Activated B cell treated with CpG ODN at 0.5 μM for 24 hours (primary cell): ENCODE results near the gene NXN. TPM values are rescaled to one million over a fixed set of nuclear protein-coding genes. Genes with fewer than 3 reads are reported as not detected.
A peak's percentile ranks its signal among the peaks of the same experiment; 100 is the strongest.
"Not testable (repeated sequence)": the region's sequence is repeated elsewhere in the genome, so short reads cannot be mapped to it uniquely, and the experiment has no call there.

Experiments
- ATAC-seq: fragments of 200-7000 bp; cut with Tn5 transposase; one replicate; pipeline ENCODE4 v1.10.0; 2021; ENCODE audit warnings: low read depth, mild to moderate bottlenecking, moderate library complexity
- CTCF ChIA-PET: fragments of 350-600 bp; sonication (Branson Sonifier 250); formaldehyde crosslinking; loops from one replicate; lab custom pipeline; 2021; ENCODE audit warnings: antibody characterized with exemption; lab: Charles Lee
- POLR2A ChIA-PET: fragments of 350-600 bp; sonication (Branson Sonifier 250); formaldehyde crosslinking; loops from one replicate; lab custom pipeline; 2021; ENCODE audit warnings: antibody characterized with exemption; lab: Charles Lee
- DNase-seq: peaks from one replicate; pipeline ENCODE4 v3.0.0; 2022
- H3K27ac Mint-ChIP-seq: one replicate; pipeline ENCODE4 v1.8.0; 2020; ENCODE audit warnings: mixed read lengths
- H3K27me3 Mint-ChIP-seq: one replicate; pipeline ENCODE4 v1.8.0; 2021; ENCODE audit warnings: mixed read lengths
- H3K36me3 Mint-ChIP-seq: one replicate; pipeline ENCODE4 v1.8.0; 2021; ENCODE audit warnings: low read depth, mixed read lengths
- H3K4me1 Mint-ChIP-seq: one replicate; pipeline ENCODE4 v1.8.0; 2021; ENCODE audit warnings: mixed read lengths
- H3K4me3 Mint-ChIP-seq: one replicate; pipeline ENCODE4 v1.8.0; 2020; ENCODE audit warnings: mild to moderate bottlenecking, mixed read lengths
- H3K9me3 Mint-ChIP-seq: one replicate; pipeline ENCODE4 v1.8.0; 2020; ENCODE audit warnings: mixed read lengths
- intact Hi-C: fragments of 100-400 bp; cut with micrococcal nuclease; formaldehyde crosslinking; loops from one replicate; pipeline ENCODE4 v1.15.1; 2024
- total RNA-seq: library from RNA; stranded (reverse); gene quantifications from 2 replicates; pipeline ENCODE4 v1.2.3, GENCODE V29; 2022
- TF ChIP-seq, protein P1 (sequence below): fragments of 200-600 bp; IDR thresholded peaks from one replicate; pipeline ENCODE4 v1.8.0; 2022; ENCODE audit warnings: antibody characterized with exemption, mild to moderate bottlenecking

The NXN gene
- total RNA-seq, 1 donor from 2014 or later = 0.22 TPM

DNA sequence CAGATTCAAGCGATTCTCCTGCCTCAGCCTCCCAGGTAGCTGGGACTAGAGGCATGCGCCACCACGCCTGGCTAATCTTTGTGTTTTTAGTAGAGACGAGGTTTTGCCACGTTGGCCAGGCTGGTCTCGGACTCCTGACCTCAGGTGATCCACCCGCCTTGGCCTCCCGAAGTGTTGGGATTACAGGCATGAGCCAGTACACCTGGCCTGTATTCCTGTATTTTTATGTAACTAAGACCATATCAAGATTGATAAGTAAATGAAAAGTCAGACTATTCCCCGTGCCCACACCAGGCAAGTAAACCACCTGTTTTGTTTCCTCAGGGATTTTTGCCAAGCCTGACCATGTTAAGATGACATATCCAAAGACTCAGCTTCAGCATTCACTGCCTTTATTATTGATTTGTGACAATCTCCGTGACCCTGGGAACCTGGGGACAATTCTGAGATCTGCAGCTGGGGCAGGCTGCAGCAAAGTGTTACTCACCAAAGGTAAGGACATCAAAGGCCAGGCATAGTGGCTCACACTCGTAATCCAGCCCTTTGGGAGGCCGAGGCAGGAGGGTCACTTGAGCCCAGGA is 191.8 kb downstream of the NXN start:
- no peak overlapping the region for H3K27ac Mint-ChIP-seq
- CTCF ChIA-PET = no interaction called here
- TF ChIP-seq, protein P1, sequence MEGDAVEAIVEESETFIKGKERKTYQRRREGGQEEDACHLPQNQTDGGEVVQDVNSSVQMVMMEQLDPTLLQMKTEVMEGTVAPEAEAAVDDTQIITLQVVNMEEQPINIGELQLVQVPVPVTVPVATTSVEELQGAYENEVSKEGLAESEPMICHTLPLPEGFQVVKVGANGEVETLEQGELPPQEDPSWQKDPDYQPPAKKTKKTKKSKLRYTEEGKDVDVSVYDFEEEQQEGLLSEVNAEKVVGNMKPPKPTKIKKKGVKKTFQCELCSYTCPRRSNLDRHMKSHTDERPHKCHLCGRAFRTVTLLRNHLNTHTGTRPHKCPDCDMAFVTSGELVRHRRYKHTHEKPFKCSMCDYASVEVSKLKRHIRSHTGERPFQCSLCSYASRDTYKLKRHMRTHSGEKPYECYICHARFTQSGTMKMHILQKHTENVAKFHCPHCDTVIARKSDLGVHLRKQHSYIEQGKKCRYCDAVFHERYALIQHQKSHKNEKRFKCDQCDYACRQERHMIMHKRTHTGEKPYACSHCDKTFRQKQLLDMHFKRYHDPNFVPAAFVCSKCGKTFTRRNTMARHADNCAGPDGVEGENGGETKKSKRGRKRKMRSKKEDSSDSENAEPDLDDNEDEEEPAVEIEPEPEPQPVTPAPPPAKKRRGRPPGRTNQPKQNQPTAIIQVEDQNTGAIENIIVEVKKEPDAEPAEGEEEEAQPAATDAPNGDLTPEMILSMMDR = no peak
- no peak overlapping the region for H3K4me3 Mint-ChIP-seq
- H3K36me3 Mint-ChIP-seq = peaks cover 61% of the 10 kb centered on the region
- H3K4me1 Mint-ChIP-seq = peaks cover 20% of the 10 kb centered on the region
- POLR2A ChIA-PET = no interaction called here
- no peaks in the 10 kb centered on the region for H3K9me3 Mint-ChIP-seq
- DNase-seq = no peak
- no peak for ATAC-seq
- H3K27me3 Mint-ChIP-seq = no peaks in the 10 kb centered on the region
- intact Hi-C loops = loop anchor here (10.0 kb wide), 1 partner anchor 573 kb away; no protein-coding TSS in a partner anchor

DNA sequence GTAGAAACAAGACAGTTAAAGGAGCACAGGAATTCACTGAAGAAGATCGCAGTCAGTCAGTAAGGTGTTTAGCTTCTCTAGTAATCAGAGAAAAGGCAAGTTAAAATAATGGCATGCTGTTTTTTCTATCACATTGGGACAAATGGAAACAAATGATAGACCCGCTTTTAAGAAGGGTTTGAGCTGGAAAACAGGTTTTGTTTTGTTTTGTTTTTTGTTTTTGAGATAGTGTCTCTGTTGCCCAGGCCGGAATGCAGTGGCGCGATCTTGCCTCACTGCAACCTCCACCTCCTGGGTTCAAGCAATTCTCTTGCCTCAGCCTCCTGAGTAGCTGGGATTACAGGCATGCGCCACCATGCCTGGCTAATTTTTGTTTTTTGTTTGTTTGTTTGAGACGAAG is 193.7 kb downstream of the NXN start:
- CTCF ChIA-PET, H3K27ac Mint-ChIP-seq, DNase-seq, POLR2A ChIA-PET, H3K9me3 Mint-ChIP-seq, ATAC-seq, H3K27me3 Mint-ChIP-seq, H3K4me3 Mint-ChIP-seq: not testable (repeated sequence)
- intact Hi-C loops = loop anchor here (10.0 kb wide), 1 partner anchor 571 kb away; no protein-coding TSS in a partner anchor
- H3K4me1 Mint-ChIP-seq = peaks cover 34% of the 10 kb centered on the region
- H3K36me3 Mint-ChIP-seq = peaks cover 50% of the 10 kb centered on the region

DNA sequence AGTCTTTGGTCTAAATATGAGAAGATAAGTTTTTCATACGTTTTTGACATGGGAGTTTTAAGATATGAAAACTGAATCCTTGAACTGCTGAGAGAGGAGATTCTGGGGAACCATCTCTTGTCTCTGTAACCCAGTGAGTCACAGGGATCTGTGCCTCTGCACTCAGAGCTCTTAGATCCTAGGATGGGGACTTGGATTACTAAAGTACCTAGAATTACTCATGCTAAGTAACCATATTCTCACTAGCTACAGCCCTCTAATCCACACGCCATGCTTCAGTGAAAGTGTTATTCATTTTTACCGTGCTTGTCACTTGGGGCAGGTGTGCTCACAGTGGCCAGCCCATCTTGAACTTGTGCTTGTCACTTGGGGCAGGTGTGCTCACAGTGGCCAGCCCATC is 195.4 kb downstream of the NXN start:
- Mint-ChIP-seq H3K36me3 (peaks cover 40% of the 10 kb centered on the region), H3K27me3 (no peaks in the 10 kb centered on the region), H3K27ac (no peak overlapping the region), H3K4me3 (peak overlapping the region; percentile 12), H3K4me1 (peaks cover 38% of the 10 kb centered on the region), H3K9me3 (no peaks in the 10 kb centered on the region)
- POLR2A ChIA-PET = no interaction called here
- CTCF ChIA-PET = no interaction called here
- intact Hi-C loops = loop anchor here (10.0 kb wide), 1 partner anchor 569 kb away; no protein-coding TSS in a partner anchor
- TF ChIP-seq, protein P1 = no peak
- ATAC-seq (no peak), DNase-seq (no peak)

DNA sequence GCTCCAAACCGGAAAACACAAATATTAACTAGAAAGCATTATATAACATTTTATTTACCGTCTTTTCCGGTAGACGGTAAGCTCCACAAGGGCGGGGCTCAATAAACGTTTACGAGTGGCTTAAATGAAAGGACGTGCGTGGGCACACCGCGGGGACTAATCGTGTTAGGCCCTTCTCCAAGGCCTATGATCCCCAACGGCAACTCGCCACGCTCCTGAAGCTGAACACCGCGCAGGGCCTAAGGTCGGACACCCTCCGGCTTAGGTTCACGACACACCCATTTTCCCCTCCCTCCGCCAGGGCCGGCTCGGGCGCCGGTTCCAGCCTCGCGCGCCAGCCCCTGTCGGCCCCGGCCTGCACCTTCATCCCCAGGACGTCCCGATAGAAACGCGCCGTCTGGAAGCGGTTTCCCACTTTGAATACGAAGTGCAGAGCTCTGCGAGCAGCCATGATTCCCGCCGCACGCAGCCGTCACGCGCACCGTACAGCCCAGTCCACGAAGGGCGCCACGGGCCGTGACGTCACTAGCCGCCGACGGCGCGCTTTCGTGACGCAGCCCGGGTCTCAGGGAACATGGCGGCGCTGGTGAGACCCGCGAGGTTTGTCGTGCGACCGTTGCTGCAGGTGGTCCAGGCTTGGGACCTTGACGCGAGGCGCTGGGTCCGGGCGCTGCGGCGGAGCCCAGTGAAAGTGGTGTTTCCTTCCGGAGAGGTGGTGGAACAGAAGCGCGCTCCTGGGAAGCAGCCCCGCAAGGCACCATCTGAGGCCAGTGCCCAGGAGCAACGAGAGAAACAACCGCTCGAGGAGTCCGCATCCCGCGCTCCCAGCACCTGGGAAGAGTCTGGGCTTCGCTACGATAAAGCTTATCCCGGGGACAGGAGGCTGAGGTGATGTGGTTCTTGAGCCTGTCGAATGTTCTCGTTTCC is 197.5 kb downstream of the NXN start, which contains the start of the genes GLOD4 and MRM3:
Gene GLOD4 (minus strand): TSS at position 476 of the 927 bp plus-strand sequence. CDS start 25 bp downstream, at position 451.
Gene MRM3 (plus strand): TSS at position 549 of the 927 bp plus-strand sequence. CDS start 26 bp downstream, at position 575.
- intact Hi-C loops = loop anchor here (1.0 to 10.0 kb wide), 5 partner anchors 30 to 567 kb away; partner anchors contain the start of genes GEMIN4, NXN and TIMM22
- Mint-ChIP-seq H3K4me1 (peaks cover 38% of the 10 kb centered on the region), H3K36me3 (peaks cover 35% of the 10 kb centered on the region)

DNA sequence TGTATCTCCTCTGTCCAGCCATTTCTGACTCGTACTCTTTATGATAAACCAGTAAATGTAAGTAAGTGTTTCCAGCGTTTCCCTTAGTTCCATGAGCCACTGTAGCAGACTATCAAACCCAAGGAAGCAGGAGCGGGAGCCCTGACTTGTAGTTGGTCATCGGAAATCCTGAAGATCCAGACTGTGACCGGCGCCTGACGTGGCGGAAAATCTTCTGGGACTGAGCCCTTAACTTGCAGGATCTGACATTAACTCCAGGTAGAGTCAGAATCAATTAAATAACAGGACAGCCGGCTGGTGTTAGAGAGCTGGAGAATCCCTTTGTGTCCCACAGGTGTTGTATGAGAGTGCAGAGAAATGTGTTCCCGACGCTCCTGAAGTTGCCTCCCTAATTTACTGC is 201.5 kb downstream of the NXN start:
- Mint-ChIP-seq H3K4me1 (peaks cover 21% of the 10 kb centered on the region), H3K27ac (no peak overlapping the region), H3K9me3 (no peaks in the 10 kb centered on the region), H3K27me3 (no peaks in the 10 kb centered on the region), H3K36me3 (peaks cover 62% of the 10 kb centered on the region), H3K4me3 (no peak overlapping the region)
- ATAC-seq = no peak
- intact Hi-C loops = no loop called here
- DNase-seq = no peak
- ChIA-PET CTCF (interaction anchor here (1.0 to 2.1 kb wide), 2 partner anchors 218 to 366 kb away, joined by 3 to 4 read pairs; partner anchors contain the start of gene TIMM22), POLR2A (no interaction called here)
- TF ChIP-seq, protein P1 = no peak

More for the DNA sequence above, 197.5 kb downstream of the NXN start, which contains the start of the genes GLOD4 and MRM3:
- no peaks in the 10 kb centered on the region for H3K9me3 Mint-ChIP-seq
- DNase-seq (peak; percentile 99), ATAC-seq (peak; percentile 96)
- H3K4me3 Mint-ChIP-seq = peak within 1 kb of the TSS; percentile 98
- H3K27me3 Mint-ChIP-seq = no peaks in the 10 kb centered on the region
- POLR2A ChIA-PET = interaction anchor here (1.0 to 2.4 kb wide), 10 partner anchors 13 to 219 kb away, joined by 3 to 23 read pairs (median 4); partner anchors contain the start of genes GEMIN4, TIMM22 and VPS53
- CTCF ChIA-PET = interaction anchor here (0.7 to 1.8 kb wide), 5 partner anchors 29 to 370 kb away, joined by 3 to 7 read pairs (median 4); partner anchors contain the start of genes GEMIN4 and TIMM22
- peak within 1 kb of the TSS; percentile 94 for H3K27ac Mint-ChIP-seq
- TF ChIP-seq, protein P1 = no peak
